ENCODE measurements around the gene TOM1L2.

The TOM1L2 gene

GRCh38 chr17:17844500-17844899 lies 127.7 kb downstream of the TOM1L2 start:
- DNase-seq, result no peak

- no peak for DNase-seq
Measured at GRCh38 chr17:17844079-17844478, 128.1 kb downstream of the TOM1L2 start.

GRCh38 chr17:17843096-17843495 lies 129.1 kb downstream of the TOM1L2 start:
- no peak for DNase-seq

- no peak for DNase-seq
Measured at GRCh38 chr17:17842111-17842876, 129.9 kb downstream of the TOM1L2 start.

GRCh38 chr17:17841601-17842025 lies 130.6 kb downstream of the TOM1L2 start:
- DNase-seq, result peak; percentile 71

- peak; percentile 54 for DNase-seq
Measured at GRCh38 chr17:17840751-17841591, 131.2 kb downstream of the TOM1L2 start.

GRCh38 chr17:17839791-17840707 lies 132.2 kb downstream of the TOM1L2 start:
- peak; percentile 86 for DNase-seq

- DNase-seq, result peak; percentile 56
Measured at GRCh38 chr17:17837966-17838962, 133.9 kb downstream of the TOM1L2 start.

GRCh38 chr17:17837380-17837821 lies 134.8 kb downstream of the TOM1L2 start:
- DNase-seq, result no peak

- DNase-seq, result peak; percentile 60
Measured at GRCh38 chr17:17836818-17837379, 135.3 kb downstream of the TOM1L2 start, which contains the start of gene SREBF1. TSS of gene SREBF1 (minus strand) at chr17:17836986. CDS start at chr17:17836817, 169 bp downstream.

- DNase-seq, result peak; percentile 95
Measured at GRCh38 chr17:17836250-17836817, 135.9 kb downstream of the TOM1L2 start.

GRCh38 chr17:17835415-17836249 lies 136.6 kb downstream of the TOM1L2 start:
- no peak for DNase-seq

GRCh38 chr17:17834974-17835373 lies 137.2 kb downstream of the TOM1L2 start:
- no peak for DNase-seq

- DNase-seq, result no peak
Measured at GRCh38 chr17:17833658-17834357, 138.4 kb downstream of the TOM1L2 start.

GRCh38 chr17:17832032-17832363 lies 140.2 kb downstream of the TOM1L2 start:
- DNase-seq, result no peak

GRCh38 chr17:17831208-17832031 lies 140.8 kb downstream of the TOM1L2 start:
- no peak for DNase-seq

GRCh38 chr17:17830740-17831207 lies 141.4 kb downstream of the TOM1L2 start:
- DNase-seq, result no peak

GRCh38 chr17:17830269-17830567 lies 142.0 kb downstream of the TOM1L2 start:
- DNase-seq, result no peak
